ENCODE results near the gene EMC1.

Gene EMC1

DNA sequence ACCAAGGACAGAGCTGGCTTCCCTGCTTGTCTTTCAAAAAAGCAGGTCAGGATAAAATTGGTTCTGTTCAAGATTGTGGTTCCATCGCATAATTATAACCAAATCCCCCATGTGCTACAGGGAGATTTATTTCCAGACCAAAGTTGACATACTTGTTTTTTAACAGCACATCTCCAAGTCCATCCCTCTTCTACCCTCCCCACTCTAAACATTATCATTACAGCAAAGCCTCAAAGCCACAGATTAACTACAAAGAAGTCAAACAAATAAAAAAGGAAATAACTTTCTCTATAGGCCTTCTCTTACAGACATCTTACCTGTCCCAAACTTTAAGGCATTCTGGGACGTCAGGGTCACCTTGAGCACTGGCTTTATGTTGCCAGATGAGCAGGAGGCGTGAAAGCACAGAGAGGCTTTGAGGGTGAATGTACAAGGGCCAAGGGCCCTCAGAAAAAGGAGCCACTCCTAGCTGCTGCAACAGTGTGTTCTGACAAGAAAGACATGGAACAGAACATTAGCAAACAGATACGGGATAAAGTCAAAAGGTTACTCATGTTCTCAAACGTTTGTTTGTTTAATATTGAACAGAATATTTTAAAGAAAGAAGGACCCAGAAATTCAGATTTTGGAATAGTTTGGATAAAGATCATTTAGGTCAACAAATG is 72.5 kb downstream of the EMC1 start:
- Histone ChIP-seq H3K4me3 (ENCODE audit: low read depth in 1 of 2, low read length in 2 of 2) (no peak overlapping the region), H3K27me3 (ENCODE audit: control insufficient read depth in 1 of 2, insufficient read depth in 2 of 2, low read length in 2 of 2) (no peaks in the 10 kb centered on the region), H3K9me3 (ENCODE audit: control insufficient read depth in 1 of 2, low read length in 2 of 2) (no peaks in the 10 kb centered on the region), H3K4me1 (ENCODE audit: control insufficient read depth in 1 of 2, insufficient read depth in 2 of 2, low read length in 2 of 2) (no peaks in the 10 kb centered on the region), H3K9ac (ENCODE audit: low read depth in 1 of 2, low read length in 2 of 2) (no peak overlapping the region), H3K27ac (ENCODE audit: low read depth, low read length) (no peak overlapping the region), H3K36me3 (ENCODE audit: control insufficient read depth in 1 of 2, insufficient read depth in 2 of 2, low read length in 2 of 2) (peaks cover 39 to 85% of the 10 kb centered on the region in 2 donors)

DNA sequence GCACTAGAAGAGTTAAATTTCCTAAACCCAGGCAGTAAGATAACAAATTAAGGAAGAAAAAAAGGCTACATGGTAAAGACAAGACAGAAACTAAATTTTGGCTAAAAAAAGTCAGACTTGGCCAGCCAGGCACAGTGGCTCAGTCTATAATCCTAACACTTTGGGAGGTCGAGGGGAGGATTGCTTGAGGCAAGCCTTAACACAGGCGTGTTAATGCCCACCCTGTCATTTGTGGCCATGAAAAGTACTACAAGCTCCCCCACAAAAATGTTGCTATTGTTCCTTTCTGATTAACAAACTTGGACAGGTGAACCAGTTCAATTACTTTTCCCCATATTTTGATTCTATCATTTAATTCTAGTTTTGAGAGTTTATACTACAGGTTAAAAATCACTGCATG is 73.5 kb downstream of the EMC1 start:
- H3K9ac ChIP-seq (ENCODE audit: low read depth in 1 of 2, low read length in 2 of 2): no peak overlapping the region
- H3K4me3 ChIP-seq (ENCODE audit: low read depth in 1 of 2, low read length in 2 of 2): no peak overlapping the region
- H3K27me3 ChIP-seq (ENCODE audit: control insufficient read depth in 1 of 2, insufficient read depth in 2 of 2, low read length in 2 of 2): no peaks in the 10 kb centered on the region
- H3K4me1 ChIP-seq (ENCODE audit: control insufficient read depth in 1 of 2, insufficient read depth in 2 of 2, low read length in 2 of 2): no peaks in the 10 kb centered on the region
- H3K27ac ChIP-seq (ENCODE audit: low read depth, low read length): no peak overlapping the region
- H3K36me3 ChIP-seq (ENCODE audit: control insufficient read depth in 1 of 2, insufficient read depth in 2 of 2, low read length in 2 of 2): peaks cover 45 to 85% of the 10 kb centered on the region in 2 donors
- H3K9me3 ChIP-seq (ENCODE audit: control insufficient read depth in 1 of 2, low read length in 2 of 2): no peaks in the 10 kb centered on the region

DNA sequence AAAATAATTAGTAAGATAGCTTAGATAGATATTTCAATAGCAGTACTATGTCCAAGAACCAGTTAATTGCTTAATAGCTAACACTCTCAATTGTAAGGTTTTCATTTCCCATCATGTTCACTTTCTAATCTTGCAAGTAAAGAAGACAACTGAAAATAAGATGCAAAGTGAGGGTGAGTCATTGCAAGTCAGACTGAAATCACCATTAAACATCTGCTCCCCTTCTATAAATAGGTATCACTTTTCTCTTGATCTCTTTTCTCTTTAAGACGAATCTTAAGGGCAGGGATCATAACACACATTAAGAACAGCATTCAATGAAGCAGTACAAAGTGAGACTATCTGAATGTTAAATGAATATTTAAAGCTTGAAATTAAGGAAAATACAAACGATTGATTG is 81.7 kb downstream of the EMC1 start:
- Histone ChIP-seq H3K4me3 (ENCODE audit: low read depth in 1 of 2, low read length in 2 of 2) (no peak overlapping the region), H3K36me3 (ENCODE audit: control insufficient read depth in 1 of 2, insufficient read depth in 2 of 2, low read length in 2 of 2) (peaks cover 72 to 97% of the 10 kb centered on the region in 2 donors), H3K9ac (ENCODE audit: low read depth in 1 of 2, low read length in 2 of 2) (no peak overlapping the region), H3K27me3 (ENCODE audit: control insufficient read depth in 1 of 2, insufficient read depth in 2 of 2, low read length in 2 of 2) (no peaks in the 10 kb centered on the region), H3K27ac (ENCODE audit: low read depth, low read length) (no peak overlapping the region), H3K9me3 (ENCODE audit: control insufficient read depth in 1 of 2, low read length in 2 of 2) (no peaks in the 10 kb centered on the region), H3K4me1 (ENCODE audit: control insufficient read depth in 1 of 2, insufficient read depth in 2 of 2, low read length in 2 of 2) (peaks cover 0 to 4% of the 10 kb centered on the region in 2 donors)

DNA sequence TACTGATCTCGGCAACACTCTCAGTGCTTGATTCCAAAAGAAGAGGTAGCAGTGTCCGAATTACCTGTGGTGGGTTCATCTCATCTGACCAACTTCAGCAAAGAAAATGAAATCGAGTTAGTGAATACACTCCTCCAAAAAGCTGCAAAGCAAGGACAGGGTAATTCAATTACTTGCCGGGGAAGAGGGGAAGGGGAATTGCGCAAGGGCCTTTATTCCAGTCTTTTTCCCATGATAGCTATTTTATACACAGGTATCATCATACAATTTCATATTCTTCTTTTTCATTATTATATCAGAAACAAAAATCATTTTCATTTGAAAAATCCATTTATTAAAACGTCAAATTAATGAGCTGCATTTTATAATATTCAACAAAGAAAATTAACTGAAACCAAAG is 84.2 kb downstream of the EMC1 start:
- Histone ChIP-seq H3K27me3 (ENCODE audit: control insufficient read depth in 1 of 2, insufficient read depth in 2 of 2, low read length in 2 of 2) (no peaks in the 10 kb centered on the region), H3K4me1 (ENCODE audit: control insufficient read depth in 1 of 2, insufficient read depth in 2 of 2, low read length in 2 of 2) (peaks cover 0 to 4% of the 10 kb centered on the region in 2 donors), H3K4me3 (ENCODE audit: low read depth in 1 of 2, low read length in 2 of 2) (no peak overlapping the region), H3K9me3 (ENCODE audit: control insufficient read depth in 1 of 2, low read length in 2 of 2) (no peaks in the 10 kb centered on the region), H3K27ac (ENCODE audit: low read depth, low read length) (no peak overlapping the region), H3K9ac (ENCODE audit: low read depth in 1 of 2, low read length in 2 of 2) (no peak overlapping the region), H3K36me3 (ENCODE audit: control insufficient read depth in 1 of 2, insufficient read depth in 2 of 2, low read length in 2 of 2) (peaks cover 76 to 99% of the 10 kb centered on the region in 2 donors)

DNA sequence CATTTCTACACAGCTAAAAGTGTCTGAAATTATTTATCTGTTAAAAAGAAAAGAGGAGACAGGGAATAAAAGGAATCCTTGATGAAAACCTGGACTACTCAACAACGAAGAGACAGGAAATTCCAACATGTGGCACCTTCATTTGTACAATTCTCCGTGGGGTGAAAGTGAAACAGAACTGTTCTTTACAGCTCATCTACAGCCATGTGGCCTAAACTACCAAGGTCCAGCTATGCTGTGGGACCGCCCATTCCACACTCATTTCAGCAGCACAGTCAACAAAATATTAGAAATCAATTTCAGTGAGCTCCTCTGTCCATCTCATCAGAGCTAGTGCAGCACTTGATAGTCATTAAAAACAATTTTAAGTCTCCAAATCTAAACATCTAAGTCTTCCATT is 85.3 kb downstream of the EMC1 start:
- Histone ChIP-seq H3K27me3 (ENCODE audit: control insufficient read depth in 1 of 2, insufficient read depth in 2 of 2, low read length in 2 of 2) (no peaks in the 10 kb centered on the region), H3K9me3 (ENCODE audit: control insufficient read depth in 1 of 2, low read length in 2 of 2) (no peaks in the 10 kb centered on the region), H3K36me3 (ENCODE audit: control insufficient read depth in 1 of 2, insufficient read depth in 2 of 2, low read length in 2 of 2) (peaks cover 81 to 99% of the 10 kb centered on the region in 2 donors), H3K4me3 (ENCODE audit: low read depth in 1 of 2, low read length in 2 of 2) (no peak overlapping the region), H3K4me1 (ENCODE audit: control insufficient read depth in 1 of 2, insufficient read depth in 2 of 2, low read length in 2 of 2) (peaks cover 0 to 4% of the 10 kb centered on the region in 2 donors), H3K27ac (ENCODE audit: low read depth, low read length) (no peak overlapping the region), H3K9ac (ENCODE audit: low read depth in 1 of 2, low read length in 2 of 2) (no peak overlapping the region)
